Mesendoderm (in vitro differentiated cells): ENCODE results near the gene TIMP3.

Experiments used
- DNase-seq: peaks from one replicate; pipeline ENCODE4 v3.0.0; 2013
- H2AK5ac ChIP-seq: 2 replicates; pipeline ENCODE4 v1.6.1; 2013; ENCODE audit warnings: low read length, inconsistent platforms
- H2BK120ac ChIP-seq: 2 replicates; pipeline ENCODE4 v1.6.1; 2013; ENCODE audit warnings: low read depth, mild to moderate bottlenecking, low read length, moderate library complexity, mixed read lengths
- H2BK15ac ChIP-seq: replicated peaks from 2 replicates; pipeline ENCODE4 v1.6.1; 2013; ENCODE audit warnings: low read depth, mild to moderate bottlenecking, moderate library complexity
- H2BK5ac ChIP-seq: 2 replicates; pipeline ENCODE4 v1.6.1; 2013; ENCODE audit warnings: low read length, inconsistent platforms
- H3K18ac ChIP-seq: 2 replicates; pipeline ENCODE4 v1.6.1; 2013; ENCODE audit warnings: mild to moderate bottlenecking, low read length, mixed read lengths
- H3K23ac ChIP-seq: one replicate; pipeline ENCODE4 v1.6.1; 2013; ENCODE audit warnings: low read length
- H3K27ac ChIP-seq: 2 replicates; pipeline ENCODE4 v1.5.1; 2013; ENCODE audit warnings: low read depth, mild to moderate bottlenecking, inconsistent platforms, low read length, moderate library complexity
- H3K27me3 ChIP-seq: 2 replicates; pipeline ENCODE4 v1.6.1; 2013; ENCODE audit warnings: low read length, control low read depth, mild to moderate bottlenecking, inconsistent platforms; ENCODE audit not compliant: insufficient read depth, poor library complexity
- H3K36me3 ChIP-seq: 2 replicates; pipeline ENCODE4 v1.6.1; 2013; ENCODE audit warnings: low read length, inconsistent platforms; ENCODE audit not compliant: control insufficient read depth, insufficient read depth
- H3K4ac ChIP-seq: one replicate; pipeline ENCODE4 v1.6.1; 2013; ENCODE audit warnings: low read depth, mild to moderate bottlenecking, low read length, moderate library complexity
- H3K4me1 ChIP-seq: 2 replicates; pipeline ENCODE4 v1.6.1; 2013; ENCODE audit warnings: low read depth, low read length, inconsistent platforms; ENCODE audit not compliant: control insufficient read depth
- H3K4me2 ChIP-seq: 2 replicates; pipeline ENCODE4 v1.6.1; 2013; ENCODE audit warnings: low read length
- H3K4me3 ChIP-seq: 2 replicates; pipeline ENCODE4 v1.5.1; 2013; ENCODE audit warnings: mild to moderate bottlenecking, low read length
- H3K56ac ChIP-seq: one replicate; pipeline ENCODE4 v1.6.1; 2013; ENCODE audit warnings: low read length
- H3K79me1 ChIP-seq: 2 replicates; pipeline ENCODE4 v1.6.1; 2013; ENCODE audit warnings: low read length, inconsistent platforms
- H3K79me2 ChIP-seq: 2 replicates; pipeline ENCODE4 v1.6.1; 2013; ENCODE audit warnings: mild to moderate bottlenecking, low read length; ENCODE audit not compliant: control insufficient read depth, insufficient read depth
- H3K9ac ChIP-seq: 2 replicates; pipeline ENCODE4 v1.6.1; 2013; ENCODE audit warnings: low read length, inconsistent platforms
- H4K5ac ChIP-seq: one replicate; pipeline ENCODE4 v1.6.1; 2013; ENCODE audit warnings: low read length
- H4K8ac ChIP-seq: one replicate; pipeline ENCODE4 v1.6.1; 2013; ENCODE audit warnings: low read depth, mild to moderate bottlenecking, control low read depth, low read length, moderate library complexity
- WGBS: extraction: QIAGEN DNeasy Blood & Tissue Kit; methylation state at CpG from one replicate; pipeline ENCODE4 v1.1.7; 2013; ENCODE audit warnings: low lambda C conversion rate, missing lambda C conversion rate; ENCODE audit not compliant: insufficient coverage; ENCODE audit errors: extremely low coverage; 5-methylcytosine and 5-hydroxymethylcytosine counted together

The TIMP3 gene

DNA sequence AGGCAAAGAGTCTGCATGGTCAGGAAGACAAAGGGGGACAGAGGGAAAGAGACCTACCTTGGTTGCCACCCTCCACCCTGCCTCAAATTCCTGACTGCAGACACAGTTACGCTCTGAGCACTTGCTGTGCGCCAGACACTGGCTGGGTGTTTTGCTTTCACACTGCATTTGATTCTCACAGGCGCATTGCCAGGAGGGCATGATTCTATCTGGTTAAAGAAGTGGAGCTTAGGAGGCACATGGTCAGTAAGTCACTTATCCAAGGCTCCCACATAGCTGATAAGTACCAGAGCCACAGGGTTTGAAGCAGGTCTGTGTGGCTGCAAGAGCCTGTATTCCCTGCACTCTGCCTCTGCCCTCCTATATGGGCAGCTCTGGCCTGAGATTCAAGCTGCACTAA is 103.9 kb downstream of the TIMP3 start:
- Histone ChIP-seq H3K56ac (no peak overlapping the region), H3K4ac (no peak overlapping the region), H3K27me3 (no peaks in the 10 kb centered on the region), H3K23ac (no peak overlapping the region), H2AK5ac (no peak overlapping the region), H3K79me1 (no peaks in the 10 kb centered on the region), H3K4me2 (no peak overlapping the region), H3K4me3 (no peak overlapping the region), H3K27ac (no peak overlapping the region), H3K36me3 (no peaks in the 10 kb centered on the region), H2BK15ac (no peak overlapping the region), H3K18ac (no peak overlapping the region), H2BK120ac (no peak overlapping the region), H3K9ac (no peak overlapping the region), H2BK5ac (no peak overlapping the region), H3K79me2 (no peaks in the 10 kb centered on the region), H4K8ac (no peak overlapping the region), H4K5ac (no peak overlapping the region), H3K4me1 (no peaks in the 10 kb centered on the region)
- no CpG with 5 or more reads among the region's 3 CpGs for WGBS
- peak; percentile 45 for DNase-seq

GRCh38 chr22:32909581-32910428 is 108.3 kb downstream of the TIMP3 start:
- Histone ChIP-seq H3K4me2 (no peak overlapping the region), H3K4ac (no peak overlapping the region), H3K79me1 (no peaks in the 10 kb centered on the region), H3K9ac (no peak overlapping the region), H3K27ac (no peak overlapping the region), H3K23ac (no peak overlapping the region), H3K4me1 (no peaks in the 10 kb centered on the region), H4K8ac (no peak overlapping the region), H2BK15ac (no peak overlapping the region), H3K56ac (no peak overlapping the region), H3K18ac (no peak overlapping the region), H3K36me3 (no peaks in the 10 kb centered on the region), H3K27me3 (no peaks in the 10 kb centered on the region), H2BK120ac (no peak overlapping the region), H3K79me2 (no peaks in the 10 kb centered on the region), H2AK5ac (no peak overlapping the region), H2BK5ac (no peak overlapping the region), H3K4me3 (no peak overlapping the region), H4K5ac (no peak overlapping the region)
- no peak for DNase-seq
- no CpG with 5 or more reads among the region's 21 CpGs for WGBS

DNA sequence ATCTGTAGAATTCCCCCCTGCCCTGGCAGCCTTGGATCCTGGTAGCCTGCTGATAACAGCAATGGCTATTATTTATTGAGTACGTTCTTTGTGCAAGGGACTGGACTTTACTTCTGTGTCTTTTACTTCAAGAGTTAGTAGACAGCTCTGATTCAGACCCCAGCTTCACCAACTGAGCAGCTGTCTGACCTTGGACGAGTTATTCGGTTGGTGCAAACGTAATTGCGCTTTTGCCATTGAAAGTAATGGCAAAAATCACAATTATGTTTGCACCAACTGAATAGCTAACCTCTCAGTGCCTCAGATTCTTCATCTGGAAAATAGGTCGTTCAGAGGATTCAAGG is 108.9 kb downstream of the TIMP3 start:
- no CpG with 5 or more reads among the region's 6 CpGs for WGBS
- Histone ChIP-seq H3K56ac (no peak overlapping the region), H2AK5ac (no peak overlapping the region), H3K27ac (no peak overlapping the region), H3K4me2 (no peak overlapping the region), H3K36me3 (no peaks in the 10 kb centered on the region), H3K4ac (no peak overlapping the region), H3K23ac (no peak overlapping the region), H3K79me2 (no peaks in the 10 kb centered on the region), H2BK5ac (no peak overlapping the region), H3K9ac (no peak overlapping the region), H2BK120ac (no peak overlapping the region), H3K79me1 (no peaks in the 10 kb centered on the region), H4K8ac (no peak overlapping the region), H2BK15ac (no peak overlapping the region), H3K18ac (no peak overlapping the region), H3K4me1 (no peaks in the 10 kb centered on the region), H4K5ac (no peak overlapping the region), H3K27me3 (no peaks in the 10 kb centered on the region), H3K4me3 (no peak overlapping the region)
- DNase-seq, result no peak

- Histone ChIP-seq H3K18ac (no peak overlapping the region), H3K27ac (no peak overlapping the region), H3K56ac (no peak overlapping the region), H3K4me3 (no peak overlapping the region), H3K79me2 (no peaks in the 10 kb centered on the region), H2BK5ac (no peak overlapping the region), H3K36me3 (no peaks in the 10 kb centered on the region), H3K4me2 (no peak overlapping the region), H3K9ac (no peak overlapping the region), H4K8ac (no peak overlapping the region), H3K27me3 (no peaks in the 10 kb centered on the region), H3K4me1 (no peaks in the 10 kb centered on the region), H2AK5ac (no peak overlapping the region), H3K23ac (no peak overlapping the region), H3K79me1 (no peaks in the 10 kb centered on the region), H3K4ac (no peak overlapping the region), H4K5ac (no peak overlapping the region), H2BK15ac (no peak overlapping the region), H2BK120ac (no peak overlapping the region)
- WGBS, result no CpG with 5 or more reads among the region's 9 CpGs
- no peak for DNase-seq
Observed at GRCh38 chr22:32911503-32911902, 110.0 kb downstream of the TIMP3 start.
